HG03159 (cell line): Measurements from ENCODE around the gene SLC25A17.
"Not testable (repeated sequence)": the region's sequence is repeated elsewhere in the genome, so short reads cannot be mapped to it uniquely, and the experiment has no call there.

ENCODE experiments used
- ATAC-seq: cut with Tn5 transposase; IDR thresholded peaks from one replicate; pipeline ENCODE4 v1.9.1; 2021; ENCODE audit warnings: mild to moderate bottlenecking, moderate library complexity; ENCODE audit not compliant: unreplicated experiment

SLC25A17 gene

DNA sequence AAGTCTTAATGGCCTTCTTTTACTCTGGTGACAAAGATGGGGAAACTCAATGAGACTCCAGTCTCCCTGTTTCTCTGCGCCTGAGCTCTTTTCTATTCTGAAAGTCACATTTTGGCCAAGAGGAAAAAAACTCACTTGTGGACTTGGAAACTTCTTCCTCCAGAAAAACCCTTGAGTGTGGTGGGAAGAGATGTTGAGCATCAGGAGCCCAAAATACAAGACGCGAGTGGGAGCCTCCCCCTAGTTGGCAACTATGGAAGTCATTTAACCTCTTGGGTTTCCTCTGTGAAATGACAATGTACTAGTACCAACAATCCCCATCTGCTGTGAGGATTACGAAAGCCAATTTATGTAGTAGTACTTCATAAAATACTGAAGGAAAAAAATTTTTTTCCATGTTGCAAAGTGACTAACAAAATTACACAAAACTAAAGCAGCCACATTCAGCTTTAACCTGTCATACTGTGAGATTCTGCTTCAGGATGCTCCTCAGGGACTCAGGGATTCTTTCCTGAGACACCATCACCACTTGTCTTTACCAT lies 524 bp upstream of the SLC25A17 start:
- no peak for ATAC-seq

DNA sequence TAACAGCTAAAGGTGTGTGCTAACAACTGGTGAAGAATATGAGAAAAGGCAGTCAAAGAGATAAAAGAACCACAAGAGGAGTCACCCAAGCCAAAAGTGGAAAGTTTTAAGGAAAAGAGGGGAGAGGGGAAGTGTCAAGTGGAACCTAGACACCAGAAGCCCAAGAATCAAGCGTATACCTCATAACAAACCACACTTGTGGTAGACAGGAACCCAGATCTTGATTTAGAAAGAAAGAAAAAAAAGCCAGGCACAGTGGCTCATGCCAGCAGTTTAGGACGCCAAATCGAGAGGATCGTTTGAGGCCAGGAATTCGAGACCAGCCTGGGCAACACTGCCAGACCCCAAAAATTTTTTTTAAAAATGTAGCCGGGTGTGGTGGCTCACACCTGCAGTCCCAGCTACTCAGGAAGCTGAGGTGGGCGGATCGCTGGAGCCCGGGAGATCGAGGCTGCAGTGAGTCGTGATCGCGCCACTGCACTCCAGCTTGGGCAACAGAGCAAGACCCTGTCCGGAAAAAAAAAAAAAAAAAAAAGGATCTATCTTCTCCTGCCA lies 877 bp downstream of the SLC25A17 start:
- ATAC-seq = peak; percentile 15

DNA sequence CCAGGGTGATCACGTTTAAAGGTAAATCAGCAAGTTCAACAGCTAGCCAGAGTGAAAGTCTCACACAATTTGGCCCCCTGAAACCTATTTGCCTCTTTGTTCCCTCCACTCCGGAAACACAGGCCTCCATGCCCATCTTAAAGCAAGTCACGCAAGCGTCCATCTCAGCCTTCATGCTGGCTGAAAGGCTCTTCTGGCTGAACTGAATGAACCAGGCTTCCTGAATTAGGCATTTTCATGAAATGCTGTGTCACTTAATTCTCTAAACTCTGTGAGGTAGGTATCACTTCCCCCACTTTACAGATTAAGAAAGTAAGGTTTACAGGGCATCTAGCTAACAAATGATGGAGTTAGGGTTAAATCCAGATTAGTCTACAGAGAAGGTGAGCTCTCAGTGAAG lies 1.4 kb downstream of the SLC25A17 start:
- ATAC-seq = no peak

DNA sequence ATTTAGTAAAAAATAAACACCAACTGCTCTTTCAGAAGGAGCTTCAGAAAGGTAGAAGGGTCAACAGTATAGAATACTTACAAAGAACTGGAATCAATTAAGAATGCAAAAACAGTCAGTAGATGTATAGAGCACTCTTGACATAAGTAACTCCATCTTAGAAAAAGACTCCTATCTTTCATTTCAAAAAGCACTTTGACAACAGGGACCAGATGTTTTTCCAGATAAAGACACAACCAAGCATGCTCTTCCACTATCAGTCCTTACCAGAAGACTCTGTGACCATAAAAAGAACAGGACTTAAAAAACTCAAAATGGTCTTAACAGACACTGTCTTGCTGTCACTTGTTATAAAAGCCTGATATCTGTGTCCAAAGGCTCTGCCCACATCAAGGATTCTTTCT lies 5.2 kb downstream of the SLC25A17 start:
- no peak for ATAC-seq

DNA sequence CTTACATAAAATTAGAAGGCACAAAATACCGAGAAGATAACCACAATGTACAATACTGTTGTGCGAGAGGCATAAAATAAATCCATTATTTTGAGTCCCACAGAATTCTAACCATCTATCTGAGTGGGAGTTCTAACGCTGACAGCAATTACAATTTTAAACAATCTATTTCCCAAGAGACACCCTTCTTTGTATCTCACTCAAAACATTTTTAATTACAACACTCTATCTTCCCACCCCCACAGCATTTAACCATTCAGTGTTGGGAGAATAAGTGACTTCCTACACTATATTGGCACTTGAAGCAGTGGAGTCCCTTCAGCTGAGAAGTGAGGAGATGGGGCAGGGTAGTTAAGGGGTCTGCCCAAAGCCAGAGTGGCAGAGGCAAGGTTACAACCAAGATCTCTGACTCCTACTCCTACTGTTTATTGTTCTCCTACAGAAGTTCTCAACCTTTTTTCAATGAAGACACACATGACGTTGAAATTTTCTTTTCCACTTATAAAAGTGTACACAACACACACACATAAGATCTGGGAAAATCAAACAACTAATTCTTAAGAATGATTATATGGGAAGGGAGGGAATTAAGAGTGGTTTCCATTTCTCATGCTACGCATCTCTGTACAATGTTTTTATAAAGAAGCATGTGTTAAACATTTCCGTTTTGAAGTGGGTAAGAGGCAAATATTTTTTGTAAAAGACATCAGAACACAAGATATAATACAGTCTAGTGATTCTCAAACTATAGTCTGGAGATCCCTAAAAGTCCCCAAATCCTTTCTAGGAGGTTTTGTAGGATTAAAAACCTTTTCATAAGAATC lies 10.9 kb downstream of the SLC25A17 start:
- no peak for ATAC-seq

DNA sequence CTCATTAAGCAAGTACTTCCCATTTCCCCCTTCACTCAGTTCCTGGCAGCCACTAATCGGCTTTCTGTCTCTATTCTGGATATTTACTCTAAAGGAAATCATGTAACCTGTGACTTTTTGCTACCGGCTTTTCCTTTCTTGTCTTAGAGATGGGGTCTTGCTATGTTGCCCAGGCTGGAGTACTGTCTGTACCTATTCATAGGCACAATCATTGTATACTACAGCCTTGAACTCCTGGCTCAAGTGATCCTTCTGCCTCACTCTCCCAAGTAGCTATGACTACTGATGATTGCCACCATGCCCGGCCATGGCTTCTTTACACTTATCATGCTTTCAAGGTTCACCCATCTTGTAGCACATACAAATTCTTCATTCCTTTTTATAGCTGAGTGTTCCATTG lies 12.4 kb downstream of the SLC25A17 start:
- no peak for ATAC-seq

DNA sequence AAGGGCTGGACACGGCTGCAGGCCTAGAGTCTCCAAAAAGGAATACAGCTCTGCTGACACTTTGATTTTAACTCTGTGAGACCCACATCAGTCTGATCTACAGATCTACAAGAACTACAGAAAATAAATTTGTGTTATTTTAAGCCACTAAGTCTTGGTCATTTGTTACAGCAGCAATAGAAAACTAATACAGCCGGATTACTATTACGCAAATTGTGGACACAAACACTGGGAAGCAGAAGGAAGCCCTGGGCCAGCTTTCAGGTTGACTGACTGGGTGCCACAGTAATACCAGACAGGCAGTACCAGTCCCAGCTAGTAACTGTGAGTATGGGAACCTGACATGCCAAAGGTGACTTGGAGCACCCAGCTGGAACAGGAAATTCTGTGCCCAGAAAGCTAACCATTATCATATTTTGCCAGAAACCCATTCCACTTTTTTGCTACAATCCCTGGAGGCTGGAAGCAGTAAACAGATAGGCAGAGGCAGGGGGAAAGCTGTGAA lies 13.4 kb downstream of the SLC25A17 start:
- no peak for ATAC-seq

DNA sequence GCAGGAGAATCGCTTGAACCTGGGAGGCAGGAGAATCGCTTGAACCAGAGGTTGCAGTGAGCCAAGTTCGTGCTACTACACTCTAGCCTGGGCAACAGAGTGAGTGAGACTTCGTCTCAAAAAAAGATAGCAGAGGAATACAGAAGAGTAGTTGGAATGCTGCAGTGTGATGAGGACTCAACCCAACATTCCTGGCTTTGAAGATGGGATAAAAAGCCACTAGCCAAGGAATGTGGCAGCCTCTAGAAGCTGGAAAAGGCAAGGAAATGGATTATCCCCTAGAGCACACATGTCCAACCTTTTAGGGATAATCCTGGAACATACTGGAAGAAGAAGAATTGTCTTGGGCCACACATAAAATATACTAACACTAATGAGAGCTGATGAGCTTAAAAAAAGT lies 13.9 kb downstream of the SLC25A17 start:
- ATAC-seq = no peak

DNA sequence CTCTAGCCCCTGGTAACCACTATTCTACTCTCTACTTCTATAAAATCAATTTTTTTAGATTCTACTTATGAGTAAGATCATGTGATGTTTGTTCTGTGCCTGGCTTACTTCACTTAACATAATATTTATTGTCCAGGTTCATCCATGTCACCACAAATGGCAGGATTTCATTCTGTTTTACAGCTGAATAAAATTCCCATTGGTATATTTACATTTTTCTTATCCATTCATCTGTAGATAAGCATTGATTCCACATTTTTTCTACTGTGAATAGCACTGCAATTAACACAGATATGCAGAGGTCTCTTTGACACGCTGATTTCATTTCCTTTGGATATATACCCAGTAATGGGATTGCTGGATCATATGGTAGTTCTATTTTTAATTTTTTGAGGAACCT lies 15.8 kb downstream of the SLC25A17 start:
- no peak for ATAC-seq

DNA sequence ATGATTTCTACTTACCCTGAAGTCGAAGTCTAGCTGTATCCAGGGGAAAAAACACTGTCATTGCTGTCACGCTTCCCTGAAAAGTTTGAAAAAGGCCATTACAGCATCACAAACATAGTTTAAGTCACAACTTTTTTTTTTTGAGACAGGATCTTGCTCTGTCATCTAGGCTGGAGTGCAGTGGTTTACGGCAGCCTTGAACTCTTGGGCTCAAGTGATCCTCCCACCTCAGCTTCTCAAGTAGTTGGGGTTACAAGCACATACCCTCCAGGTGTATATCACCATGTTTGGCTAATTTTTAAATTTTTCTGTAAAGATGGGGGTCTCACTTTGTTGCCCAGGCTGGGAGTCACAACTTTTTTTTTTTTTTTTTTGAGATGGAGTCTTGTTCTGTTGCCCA lies 20.1 kb downstream of the SLC25A17 start:
- no peak for ATAC-seq

DNA sequence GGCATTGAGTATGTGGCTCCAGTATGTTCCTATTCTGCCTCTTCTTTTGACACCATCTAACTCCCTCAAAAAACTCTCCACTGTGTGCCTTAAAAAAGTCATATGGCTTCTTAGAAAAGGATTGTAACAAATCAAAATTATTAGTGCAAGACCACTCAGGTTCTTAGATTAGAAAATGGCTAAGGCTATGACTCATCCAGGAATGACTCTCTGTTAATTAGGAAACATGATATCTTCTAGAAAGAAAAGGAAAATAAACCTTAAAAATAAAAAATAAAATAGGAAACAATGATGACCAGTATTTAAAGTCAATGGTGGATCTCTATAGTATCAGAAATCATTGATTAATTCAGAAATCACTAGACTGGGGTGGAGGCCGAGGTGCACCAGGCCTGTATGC lies 21.7 kb downstream of the SLC25A17 start:
- ATAC-seq = no peak

DNA sequence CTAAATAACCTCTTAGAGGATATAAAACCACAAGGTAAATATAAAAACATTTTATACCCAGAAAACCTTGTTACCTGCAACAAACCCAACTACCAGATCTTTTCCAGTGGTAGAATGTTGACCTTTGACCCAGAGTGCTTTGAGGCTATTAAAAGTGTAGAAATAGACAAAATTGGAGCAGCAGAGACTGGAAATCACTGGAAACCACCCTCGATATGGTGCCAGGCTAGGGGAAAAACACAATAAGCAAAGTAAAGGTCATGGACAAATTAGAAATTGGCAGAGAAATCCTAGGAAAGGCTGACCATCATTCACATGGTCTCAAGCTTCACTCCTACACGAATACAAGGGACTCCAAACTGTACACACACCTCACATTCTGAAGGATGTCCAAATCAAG lies 26.7 kb downstream of the SLC25A17 start:
- ATAC-seq = no peak

DNA sequence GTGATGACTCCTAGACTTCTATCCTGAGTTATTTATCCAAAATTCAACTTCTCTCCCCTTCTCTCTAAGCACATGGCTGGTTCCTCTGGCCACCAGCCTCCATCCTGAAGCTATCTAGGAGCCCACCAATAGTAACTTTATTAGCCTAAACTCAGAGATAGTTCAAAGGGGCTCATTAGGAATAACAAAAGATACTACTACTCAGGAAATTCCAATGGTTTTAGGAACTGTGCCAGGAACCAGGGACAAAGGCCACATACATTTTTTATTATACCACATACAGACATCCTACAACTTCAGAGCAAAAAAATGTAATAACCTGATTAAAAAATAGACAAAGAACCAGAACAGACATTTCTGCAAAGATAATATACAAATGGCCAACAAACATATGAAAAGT lies 27.9 kb downstream of the SLC25A17 start:
- ATAC-seq = no peak

DNA sequence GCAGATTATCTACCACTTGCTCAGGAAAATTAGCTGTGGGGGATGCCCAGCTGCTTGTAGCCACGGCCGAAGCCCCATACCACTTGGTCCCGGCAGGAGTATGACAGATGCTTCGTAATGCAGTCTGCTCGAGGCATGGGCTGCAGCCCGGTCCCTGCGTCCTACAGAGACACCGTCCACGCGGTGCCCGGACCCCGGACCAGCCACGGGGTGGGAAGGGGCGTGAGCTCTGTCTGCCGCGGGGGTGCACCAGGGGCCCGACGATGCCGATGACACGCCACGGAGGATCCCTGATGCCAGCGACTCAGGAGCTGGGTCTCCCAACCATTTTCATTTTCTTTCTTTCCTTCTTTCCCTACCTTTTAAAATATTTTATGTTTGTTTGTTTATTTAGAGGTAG lies 30.0 kb downstream of the SLC25A17 start:
- no peak for ATAC-seq

DNA sequence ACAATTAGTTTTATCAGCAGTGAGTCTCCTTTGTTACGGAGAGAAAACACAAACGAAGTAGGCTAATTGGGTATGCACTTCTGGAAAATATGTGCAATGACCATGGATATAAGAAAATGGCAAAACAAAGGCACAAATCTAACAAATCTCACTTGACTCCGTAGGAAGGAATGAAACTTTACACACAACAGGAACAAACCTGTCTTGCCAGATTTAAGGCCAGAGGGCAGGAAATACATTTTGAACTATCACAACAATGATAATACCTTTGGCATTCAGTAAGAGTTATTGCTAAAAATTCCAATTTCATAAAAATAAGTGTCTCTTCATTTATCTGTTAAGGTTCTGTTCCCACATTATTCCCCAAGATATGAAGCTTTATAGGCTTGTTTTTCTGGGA lies 36.6 kb downstream of the SLC25A17 start:
- no peak for ATAC-seq

DNA sequence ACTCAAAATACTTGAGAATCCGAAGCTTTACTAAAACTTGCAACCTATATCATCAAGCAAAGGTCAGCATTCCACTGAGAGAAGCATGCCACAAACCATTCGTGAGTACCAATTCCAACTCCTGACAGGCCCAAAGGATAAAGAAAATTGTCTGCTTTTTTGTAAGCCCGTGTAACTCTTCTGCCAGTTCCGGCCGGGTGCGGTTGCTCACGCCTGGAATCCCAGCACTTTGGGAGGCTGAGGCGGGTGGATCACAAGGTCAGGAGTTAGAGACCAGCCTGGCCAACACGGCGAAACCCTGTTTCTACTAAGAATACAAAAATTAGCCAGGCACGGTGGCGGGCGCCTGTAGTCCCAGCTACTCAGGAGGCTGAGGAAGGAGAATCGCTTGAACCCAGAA lies 37.4 kb downstream of the SLC25A17 start:
- not testable (repeated sequence) for ATAC-seq

DNA sequence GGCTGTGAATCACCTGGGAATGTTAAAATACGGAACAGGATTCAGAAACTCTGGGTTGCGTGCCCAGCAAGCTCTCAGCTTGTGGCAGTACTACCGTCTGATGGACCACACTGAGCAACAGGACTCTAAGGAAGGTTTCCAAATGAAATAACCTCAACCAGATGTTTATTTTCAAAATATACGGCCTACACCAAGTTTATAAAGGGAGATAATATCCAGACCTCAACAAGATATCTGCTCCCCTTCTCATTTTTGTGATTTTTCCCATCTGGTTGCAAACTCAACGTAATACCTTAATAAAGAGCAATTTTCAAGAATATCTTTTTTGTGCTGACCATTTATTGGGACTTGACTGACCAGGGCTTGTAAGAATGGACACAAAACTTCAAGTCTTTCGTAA lies 49.4 kb downstream of the SLC25A17 start:
- no peak for ATAC-seq

DNA sequence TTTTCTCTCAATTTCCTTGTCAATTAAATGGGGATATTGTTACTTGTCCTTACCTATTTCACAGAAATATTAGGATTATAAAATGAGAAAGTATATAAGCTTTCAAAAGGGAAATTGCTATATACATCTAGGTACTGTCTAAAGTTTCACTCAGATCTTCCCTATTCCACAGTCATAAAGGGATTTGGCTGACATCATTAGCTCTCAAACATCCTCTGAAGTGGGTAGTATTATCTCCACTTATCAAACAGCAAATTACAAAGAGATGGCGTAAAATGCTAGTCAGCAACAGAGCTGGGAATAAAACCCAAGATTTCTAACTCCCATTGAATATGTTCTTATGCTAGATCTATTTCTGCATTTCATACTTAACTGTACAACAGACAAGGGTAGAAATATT lies 50.9 kb downstream of the SLC25A17 start:
- ATAC-seq = no peak

DNA sequence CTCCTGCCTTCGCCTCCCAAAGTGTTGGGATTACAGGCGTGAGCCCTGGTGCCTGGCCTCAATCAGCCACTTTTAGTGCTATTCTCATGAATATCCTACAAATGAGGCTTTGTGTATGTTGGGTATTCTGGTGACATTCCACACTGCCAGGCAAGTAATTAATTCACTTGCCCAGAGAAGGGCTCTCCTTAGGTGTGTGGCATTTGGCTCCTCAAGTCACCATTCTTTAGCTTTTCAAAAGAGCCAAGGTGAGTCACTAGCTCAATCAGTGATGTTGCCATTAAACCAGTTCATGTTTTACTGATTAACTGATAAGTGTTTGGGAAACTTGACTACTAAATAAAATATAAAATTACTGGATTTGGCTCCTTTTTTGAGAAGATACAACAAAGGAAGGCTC lies 52.2 kb downstream of the SLC25A17 start:
- ATAC-seq = no peak

DNA sequence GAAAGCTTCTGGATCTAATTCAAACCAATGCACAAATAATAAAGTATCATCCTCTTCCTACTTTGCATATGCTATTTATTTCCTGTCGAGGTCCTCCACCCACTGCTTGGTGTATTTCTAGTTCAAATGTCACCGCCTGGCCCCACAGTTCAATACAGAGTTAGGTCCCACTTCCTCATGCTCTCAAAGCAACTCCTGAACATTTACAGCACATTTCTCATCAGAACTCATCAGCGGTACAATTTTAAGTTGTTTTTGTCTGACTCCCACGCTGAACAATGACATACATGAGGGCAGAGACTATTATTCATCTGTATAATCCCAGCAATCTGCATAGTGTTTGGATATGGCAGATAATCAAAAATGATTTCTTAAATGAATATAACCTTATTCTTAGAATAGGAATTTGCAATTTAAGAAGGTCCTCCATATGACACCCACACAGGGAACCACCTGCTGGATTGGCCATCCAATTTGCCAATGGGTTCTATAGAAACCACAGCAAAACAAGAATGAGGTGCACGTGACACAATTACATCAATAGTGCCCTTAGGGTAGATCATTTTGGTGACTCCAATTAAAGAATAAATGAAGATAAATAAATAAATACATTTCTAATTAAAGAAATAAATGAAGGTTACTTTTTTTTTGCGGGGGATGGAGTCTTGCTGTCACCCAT lies 54.2 kb downstream of the SLC25A17 start:
- ATAC-seq = peak; percentile 56

DNA sequence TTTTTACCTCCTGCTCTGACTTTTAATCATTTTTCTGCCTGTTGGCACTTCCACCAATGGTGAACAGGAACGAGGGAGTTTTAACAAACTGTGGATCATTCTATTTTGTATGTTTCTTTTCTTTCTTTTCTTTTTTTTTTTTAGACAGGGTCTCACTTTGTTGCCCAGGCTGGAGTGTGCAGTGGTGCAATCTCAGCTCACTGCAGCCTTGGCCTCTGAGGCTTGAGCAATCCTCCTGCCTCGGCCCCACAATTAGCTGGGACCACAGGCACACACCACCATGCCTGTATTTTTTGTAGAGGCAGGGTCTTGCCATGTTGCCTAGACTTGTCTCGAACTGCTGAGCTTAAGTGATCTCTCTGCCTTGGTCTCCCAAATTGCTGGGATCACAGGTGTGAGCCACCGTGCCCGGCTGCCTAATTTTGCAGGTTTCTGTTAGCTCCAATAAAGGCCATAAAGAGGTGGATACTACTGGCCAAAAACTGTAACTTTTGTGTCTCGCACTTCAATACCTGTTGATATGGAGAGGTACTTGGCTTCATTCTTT lies 59.8 kb downstream of the SLC25A17 start:
- no peak for ATAC-seq
